SK-N-SH (cell line): ENCODE data around the gene RIOX2. TPM values are rescaled to one million over a fixed set of nuclear protein-coding genes. Genes with fewer than 3 reads are reported as not detected.

Source experiments
- CTCF ChIA-PET: fragments of 300-600, 350-600 bp; formaldehyde crosslinking; extraction: SDS; loops from one replicate; lab custom pipeline; 2021; lab: Yijun Ruan, JAX
- POLR2A ChIA-PET: fragments of 350-600 bp; sonication (Branson Sonifier 250); formaldehyde crosslinking; extraction: SDS; loops from one replicate; lab custom pipeline; 2020; ENCODE audit warnings: antibody characterized with exemption, inconsistent platforms; lab: Yijun Ruan, JAX
- DNase-seq: peaks from one replicate; pipeline ENCODE4 v3.0.0; 2012
- H2AFZ ChIP-seq: fragments of 200-600 bp; sonication (generic); 2 replicates; pipeline ENCODE4 v1.8.1; 2016; ENCODE audit warnings: antibody characterized with exemption, mild to moderate bottlenecking, low read depth
- H3F3A ChIP-seq: fragments of 200-600 bp; sonication (generic); replicated peaks from 2 replicates; pipeline ENCODE3; 2016; ENCODE audit warnings: antibody characterized with exemption, mild to moderate bottlenecking; ENCODE audit not compliant: insufficient read depth
- H3K27ac ChIP-seq, 2 experiments: fragments of 200-500 bp in 1 of 2; fragments of 200-600 bp in 1 of 2; sonication (Bioruptor generic) in 1 of 2; sonication (generic), shearing (Covaris generic) in 1 of 2; 2 replicates each; pipeline versions ENCODE4 v1.5.1 to v1.6.1; 2014 to 2016; ENCODE audit warnings: low read depth in 2 of 2, inconsistent platforms in 1 of 2, low read length in 1 of 2, mild to moderate bottlenecking in 1 of 2, mixed read lengths in 1 of 2
- H3K27me3 ChIP-seq: fragments of 200-600 bp; sonication (generic), shearing (Covaris generic); 2 replicates; pipeline ENCODE4 v1.6.1; 2016; ENCODE audit warnings: mixed run types; ENCODE audit not compliant: insufficient read depth
- H3K36me3 ChIP-seq, 2 experiments: fragments of 200-500 bp in 1 of 2; fragments of 200-600 bp in 1 of 2; sonication (Bioruptor generic) in 1 of 2; sonication (generic) in 1 of 2; replicated peaks in 1 of 2; 2 replicates each; pipeline versions ENCODE3 to v1.5.1; 2014 to 2016; ENCODE audit warnings: low read length in 1 of 2, mild to moderate bottlenecking in 1 of 2; ENCODE audit not compliant: insufficient read depth in 2 of 2, control insufficient read depth in 1 of 2
- H3K4me1 ChIP-seq, 2 experiments: fragments of 200-500 bp in 1 of 2; fragments of 200-600 bp in 1 of 2; sonication (Bioruptor generic) in 1 of 2; sonication (generic), shearing (Covaris generic) in 1 of 2; 2 replicates each; pipeline versions ENCODE4 v1.5.1 to v1.6.1; 2014 to 2016; ENCODE audit warnings: low read depth in 1 of 2, low read length in 1 of 2, mixed run types in 1 of 2; ENCODE audit not compliant: insufficient read depth in 2 of 2, control insufficient read depth in 1 of 2
- H3K4me2 ChIP-seq: fragments of 200-600 bp; sonication (generic), shearing (Covaris generic); 2 replicates; pipeline ENCODE4 v1.6.1; 2017; ENCODE audit warnings: mixed run types
- H3K4me3 ChIP-seq, 2 experiments: fragments of 200-500 bp in 1 of 2; fragments of 200-600 bp in 1 of 2; sonication (Bioruptor generic) in 1 of 2; sonication (generic), shearing (Covaris generic) in 1 of 2; 2 replicates each; pipeline versions ENCODE4 v1.5.1 to v1.8.1; 2014 to 2016; ENCODE audit warnings: low read depth in 2 of 2, inconsistent platforms in 1 of 2, low read length in 1 of 2, mild to moderate bottlenecking in 1 of 2, mixed read lengths in 1 of 2, moderate library complexity in 1 of 2
- H3K79me2 ChIP-seq: fragments of 200-600 bp; sonication (generic); 2 replicates; pipeline ENCODE4 v1.8.1; 2017; ENCODE audit warnings: mild to moderate bottlenecking; ENCODE audit not compliant: insufficient read depth
- H3K9ac ChIP-seq: fragments of 200-600 bp; sonication (generic); 2 replicates; pipeline ENCODE4 v1.6.1; 2017; ENCODE audit warnings: mixed run types
- H3K9me2 ChIP-seq: fragments of 200-600 bp; sonication (generic); 2 replicates; pipeline ENCODE4 v1.6.1; 2017; ENCODE audit warnings: mixed run types
- H3K9me3 ChIP-seq: fragments of 200-600 bp; sonication (generic); 2 replicates; pipeline ENCODE4 v1.6.1; 2017; ENCODE audit warnings: mixed run types, mild to moderate bottlenecking, moderate library complexity
- H4K20me1 ChIP-seq: fragments of 200-600 bp; sonication (generic); 2 replicates; pipeline ENCODE4 v1.6.1; 2017; ENCODE audit warnings: mild to moderate bottlenecking, mixed run types; ENCODE audit not compliant: insufficient read depth
- EP300 ChIP-seq, 2 experiments: IDR thresholded peaks; 2 replicates each; pipeline versions ENCODE4 v1.4.0 to v1.6.1; 2012; ENCODE audit warnings: borderline replicate concordance in 1 of 2, low read depth in 1 of 2, low read length in 1 of 2
- EZH2phosphoT487 ChIP-seq: fragments of 200-600 bp; sonication (generic); IDR thresholded peaks from 2 replicates; pipeline ENCODE4 v1.6.1; 2017; ENCODE audit warnings: low read depth, mixed run types, mild to moderate bottlenecking, antibody characterized with exemption, moderate library complexity, borderline replicate concordance
- FOSL2 ChIP-seq: IDR thresholded peaks from 2 replicates; pipeline ENCODE4 v1.4.0; 2012; ENCODE audit warnings: low read depth, mild to moderate bottlenecking, moderate library complexity, borderline replicate concordance
- FOXM1 ChIP-seq: IDR thresholded peaks from 2 replicates; pipeline ENCODE4 v1.4.0; 2012; ENCODE audit warnings: low read depth, mild to moderate bottlenecking
- GABPA ChIP-seq: IDR thresholded peaks from 2 replicates; pipeline ENCODE4 v1.4.0; 2012; ENCODE audit warnings: low read depth, mild to moderate bottlenecking
- GATA2 ChIP-seq: sonication (generic); formaldehyde crosslinking; IDR thresholded peaks from 2 replicates; pipeline ENCODE4 v1.5.0; 2020; ENCODE audit warnings: mild to moderate bottlenecking, missing genetic modification reagents
- IRF3 ChIP-seq: fragments of 150-350 bp; IDR thresholded peaks from 2 replicates; pipeline ENCODE4 v1.6.1; 2016; ENCODE audit warnings: mild to moderate bottlenecking, low read depth, low read length
- JUND ChIP-seq: IDR thresholded peaks from 2 replicates; pipeline ENCODE4 v1.4.0; 2012
- MXI1 ChIP-seq: IDR thresholded peaks from 2 replicates; pipeline ENCODE4 v1.6.1; 2012; ENCODE audit warnings: mild to moderate bottlenecking, low read depth, low read length, improper control_type of control experiment
- NRF1 ChIP-seq: IDR thresholded peaks from 2 replicates; pipeline ENCODE4 v1.6.1; 2012; ENCODE audit warnings: low read depth, mild to moderate bottlenecking, low read length
- RAD21 ChIP-seq: IDR thresholded peaks from 2 replicates; pipeline ENCODE4 v1.6.1; 2012; ENCODE audit warnings: mild to moderate bottlenecking, low read length
- RXRA ChIP-seq: IDR thresholded peaks from 2 replicates; pipeline ENCODE4 v1.4.0; 2012; ENCODE audit warnings: low read depth, mild to moderate bottlenecking, borderline replicate concordance
- SIN3A ChIP-seq: IDR thresholded peaks from 2 replicates; pipeline ENCODE4 v1.6.1; 2012; ENCODE audit warnings: low read depth, mild to moderate bottlenecking, low read length, moderate library complexity, borderline replicate concordance
- TEAD4 ChIP-seq: IDR thresholded peaks from 2 replicates; pipeline ENCODE4 v1.4.0; 2012; ENCODE audit warnings: mild to moderate bottlenecking, borderline replicate concordance; ENCODE audit not compliant: insufficient read depth
- USF1 ChIP-seq: IDR thresholded peaks from 2 replicates; pipeline ENCODE4 v1.4.0; 2012; ENCODE audit warnings: low read depth, borderline replicate concordance
- USF2 ChIP-seq: fragments of 150-350 bp; IDR thresholded peaks from 2 replicates; pipeline ENCODE4 v1.6.1; 2017; ENCODE audit warnings: antibody characterized with exemption, low read length, low read depth, borderline replicate concordance
- WGBS: methylation state at CpG from one replicate; pipeline ENCODE4 v1.1.6; 2017; ENCODE audit warnings: low lambda C conversion rate; 5-methylcytosine and 5-hydroxymethylcytosine counted together
- polyA plus RNA-seq, 3 experiments: library from polyadenylated mRNA; depleted of rRNA; stranded (reverse); fragments of >200 nt; gene quantifications; 2 replicates each; pipeline ENCODE4 v1.2.3, GENCODE V29; 2012

The RIOX2 gene
- polyA plus RNA-seq, 1 of the 3 experiments (the other 2 are of a cell fraction): 12.9 TPM

GRCh38 chr3:98004721-98005120 is 32.5 kb upstream of the RIOX2 start:
- H3K36me3 ChIP-seq: no peaks in the 10 kb centered on the region
- no peak for DNase-seq
- no peaks in the 10 kb centered on the region for H3F3A ChIP-seq
- no peak overlapping the region for H3K4me3 ChIP-seq
- H4K20me1 ChIP-seq: no peaks in the 10 kb centered on the region
- no peaks in the 10 kb centered on the region for H3K27me3 ChIP-seq
- no peak overlapping the region for H3K27ac ChIP-seq
- TF ChIP-seq SIN3A (no peak), IRF3 (no peak), RXRA (no peak), FOXM1 (no peak), TEAD4 (no peak), EZH2phosphoT487 (no peak), JUND (no peak), GATA2 (CRISPR knock-in tag) (no peak), NRF1 (no peak), MXI1 (no peak), FOSL2 (no peak), RAD21 (no peak), EP300 (IDR thresholded peaks at IDR 0.05; ENCODE audit: borderline replicate concordance in 1 of 2, low read depth in 1 of 2, low read length in 1 of 2) (no peak), USF2 (no peak), USF1 (no peak), GABPA (no peak)
- no peaks in the 10 kb centered on the region for H3K9me3 ChIP-seq
- H3K4me2 ChIP-seq: no peak overlapping the region
- no peaks in the 10 kb centered on the region; a peak in 2 of 4 replicates for H3K4me1 ChIP-seq
- H2AFZ ChIP-seq: no peak overlapping the region
- CTCF ChIA-PET: interaction anchor here (1.0 to 1.4 kb wide), 2 partner anchors 17 to 18 kb away, joined by 3 to 4 read pairs; no protein-coding TSS in a partner anchor
- no peak overlapping the region for H3K9ac ChIP-seq
- WGBS: 63% methylated on average over 3 of the region's 3 CpGs
- H3K9me2 ChIP-seq: no peaks in the 10 kb centered on the region
- POLR2A ChIA-PET: no interaction called here
- H3K79me2 ChIP-seq: no peaks in the 10 kb centered on the region
